CD4-positive, alpha-beta T cell treated with Interleukin-4 for 4 hours (primary cell): ENCODE data around the gene PRM1.
"Not testable (repeated sequence)": the region's sequence is repeated elsewhere in the genome, so short reads cannot be mapped to it uniquely, and the experiment has no call there.

Experiments
- DNase-seq: peaks from one replicate; pipeline ENCODE4 v3.0.0-alpha.2; 2020

The PRM1 gene

GRCh38 chr16:11313493-11314308 lies 32.6 kb upstream of the PRM1 start:
- no peak for DNase-seq

DNA sequence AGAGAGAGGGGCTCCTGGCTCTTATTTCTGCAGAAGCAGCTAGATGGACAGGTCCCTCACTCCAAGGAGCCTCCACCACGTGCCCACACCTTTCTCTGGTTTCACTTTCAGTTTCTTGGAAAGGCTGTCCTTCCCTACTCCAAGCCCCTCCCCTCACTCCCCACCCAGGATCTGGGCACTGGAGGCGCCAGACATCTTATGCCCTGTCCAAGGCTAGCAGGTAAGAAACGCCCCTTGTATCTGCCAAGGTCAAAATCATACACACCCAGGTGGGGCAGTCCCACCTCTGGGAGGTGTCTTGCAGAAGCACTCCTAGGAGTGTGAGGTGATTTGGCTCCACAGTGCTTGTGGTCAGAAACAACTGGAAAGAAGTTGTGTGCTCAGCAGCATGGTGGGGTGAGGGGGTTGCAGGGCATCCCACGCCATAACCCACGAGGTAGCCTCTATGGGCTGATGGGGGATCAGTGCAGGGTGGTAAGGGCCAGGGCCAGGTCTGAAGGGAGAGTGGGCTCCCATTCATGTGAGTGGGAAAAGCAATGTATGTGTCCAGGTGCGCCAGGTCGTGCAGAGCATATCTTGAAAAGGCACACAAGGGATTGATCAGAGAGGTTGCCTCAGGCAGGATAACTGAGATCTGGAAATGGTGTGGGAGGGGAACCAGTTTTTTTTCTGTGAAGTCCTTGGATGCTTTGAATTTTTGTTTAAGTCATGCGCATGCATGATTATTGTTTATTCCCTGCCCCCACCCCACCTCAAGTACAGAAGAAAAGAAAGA lies 31.8 kb upstream of the PRM1 start:
- DNase-seq: peak; percentile 20

- DNase-seq: peak; percentile 61
Observed at GRCh38 chr16:11310997-11311561, 29.9 kb upstream of the PRM1 start.

GRCh38 chr16:11310634-11310977 lies 29.5 kb upstream of the PRM1 start:
- no peak for DNase-seq

- no peak for DNase-seq
Observed at GRCh38 chr16:11309895-11310633, 28.9 kb upstream of the PRM1 start.

DNA sequence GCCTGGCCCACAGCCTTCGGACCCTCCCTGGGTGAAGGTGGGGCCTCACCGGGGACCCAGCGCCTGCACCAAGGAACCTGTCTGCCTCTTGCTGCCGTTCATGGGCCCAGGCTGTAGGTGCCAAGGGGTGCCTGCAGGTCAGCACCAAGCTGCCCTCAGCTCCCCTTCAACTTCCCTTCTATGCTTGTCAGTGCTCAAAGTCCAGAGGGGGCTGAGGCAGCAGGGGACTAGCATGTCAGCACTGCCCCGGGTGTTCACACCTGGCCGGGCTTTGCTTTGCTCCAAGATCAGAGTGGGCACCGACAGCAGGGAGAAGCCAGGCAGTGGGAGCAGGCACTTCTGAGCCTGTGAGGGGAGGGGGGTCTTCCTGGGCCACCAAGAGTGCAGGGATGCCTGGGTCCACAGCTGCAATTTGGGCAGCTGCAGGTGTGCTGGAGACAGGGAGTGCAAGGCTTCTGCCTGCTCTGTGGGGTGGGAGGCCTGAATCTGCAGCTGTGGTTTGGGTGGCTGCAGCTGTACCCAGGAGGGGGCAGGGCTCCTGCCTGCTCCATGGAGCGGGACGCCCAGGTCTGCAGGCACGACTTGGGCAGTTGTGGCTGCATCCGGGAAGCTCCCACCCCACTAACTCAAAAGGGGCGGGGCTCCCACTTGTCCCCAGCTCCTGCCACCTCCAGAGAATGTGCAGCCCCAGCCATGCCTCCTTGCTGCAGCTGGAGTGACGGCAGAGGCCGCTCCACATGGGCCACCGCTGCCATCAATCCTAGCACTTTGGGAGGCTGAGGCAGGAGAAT lies 27.6 kb upstream of the PRM1 start:
- DNase-seq: no peak

- DNase-seq: no peak
Observed at GRCh38 chr16:11307639-11308492, 26.7 kb upstream of the PRM1 start.

- no peak for DNase-seq
Observed at GRCh38 chr16:11306997-11307638, 26.0 kb upstream of the PRM1 start.

DNA sequence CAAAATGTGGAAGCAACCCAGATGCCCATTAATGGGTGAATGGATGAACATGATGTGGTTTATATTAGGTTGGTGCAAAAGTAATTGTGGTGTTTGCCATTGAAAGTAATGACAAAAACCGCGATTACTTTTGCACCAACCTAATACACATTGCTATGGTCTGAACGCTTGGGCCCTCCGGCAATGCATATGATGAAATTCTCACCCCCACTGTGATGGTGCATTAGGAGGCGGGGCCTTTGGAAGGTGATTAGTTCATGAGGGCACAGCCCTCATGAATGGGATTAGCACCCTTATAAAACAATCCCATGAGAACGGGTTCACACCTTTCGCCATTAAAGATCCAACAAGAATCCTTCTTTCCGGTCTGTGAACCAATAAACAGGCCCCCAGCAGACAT lies 25.3 kb upstream of the PRM1 start:
- DNase-seq: no peak

GRCh38 chr16:11303405-11304138 lies 22.4 kb upstream of the PRM1 start:
- no peak for DNase-seq

DNA sequence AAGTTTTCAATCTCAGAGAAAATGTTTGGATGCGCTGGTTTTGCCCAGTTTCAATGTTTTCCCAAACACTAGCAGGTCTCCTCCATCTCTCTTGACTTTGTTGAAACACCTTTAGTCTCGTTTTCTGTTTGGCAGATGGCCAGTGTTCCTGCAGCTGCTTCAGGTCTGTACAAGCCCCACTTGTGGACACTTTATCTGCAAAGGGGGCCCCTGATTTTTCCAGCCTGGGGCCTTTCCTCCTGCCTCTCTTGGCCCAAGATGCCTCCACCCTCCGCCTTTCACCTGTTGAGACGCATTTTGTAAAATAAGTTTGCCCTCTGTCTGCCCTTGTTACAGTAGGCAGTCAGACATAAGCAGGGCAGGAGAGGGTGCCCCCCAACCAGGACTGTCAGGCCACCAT lies 21.8 kb upstream of the PRM1 start:
- DNase-seq: no peak

DNA sequence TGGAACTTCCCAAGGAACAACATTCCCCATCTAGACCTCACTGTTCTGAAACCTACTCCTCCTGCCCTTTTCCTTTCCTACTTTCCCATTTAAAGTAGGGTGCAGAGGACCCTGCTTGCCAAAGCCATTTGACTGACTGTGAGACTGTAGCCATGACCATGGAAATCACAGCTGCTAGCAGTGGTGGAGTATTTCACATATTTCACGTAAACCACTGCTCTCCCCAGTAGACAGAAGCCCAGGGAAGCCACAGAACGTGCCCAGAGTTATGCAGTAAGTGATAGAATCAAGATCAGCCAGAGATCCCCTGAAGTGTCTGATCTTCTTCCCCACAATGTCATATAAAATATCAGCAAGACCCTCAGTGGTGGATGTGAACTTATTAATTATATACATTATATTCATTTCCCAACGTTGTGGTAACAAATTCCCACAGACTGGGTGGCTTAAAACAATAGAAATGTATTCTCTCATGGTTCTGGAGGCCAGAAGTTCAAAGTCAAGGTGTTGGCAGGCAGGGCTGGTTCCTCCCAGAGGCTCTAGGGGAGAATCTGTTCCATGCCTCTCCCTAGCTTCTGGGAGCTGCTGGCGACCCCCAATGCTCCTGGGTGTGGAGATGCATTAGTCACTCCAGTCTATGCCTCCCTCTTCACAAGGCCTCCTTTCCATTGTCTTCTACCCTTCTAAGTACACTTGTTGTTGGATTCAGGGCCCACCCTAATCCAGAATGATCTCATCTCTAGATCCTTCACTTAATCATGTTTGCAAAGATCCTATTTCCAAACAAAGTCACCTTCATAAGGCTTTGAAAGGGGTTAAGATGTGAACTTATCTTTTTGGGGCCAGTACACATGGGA lies 20.7 kb upstream of the PRM1 start:
- DNase-seq: no peak

DNA sequence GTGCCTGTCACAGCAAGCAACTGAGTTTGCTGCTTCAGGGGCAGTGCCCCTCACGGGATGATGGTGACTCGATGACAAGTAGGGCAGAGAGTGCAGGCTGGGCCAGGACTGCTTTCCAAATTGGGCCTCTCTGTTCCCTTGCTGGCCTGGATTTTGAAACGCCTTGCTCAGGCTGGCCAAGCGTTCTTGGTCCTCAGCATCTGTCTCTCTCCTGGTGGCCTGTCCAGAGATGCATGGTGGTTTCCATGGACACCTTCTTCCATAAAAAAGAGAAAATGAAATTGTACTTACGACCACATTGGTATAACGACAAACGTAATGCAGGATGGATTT lies 19.4 kb upstream of the PRM1 start:
- no peak for DNase-seq

DNA sequence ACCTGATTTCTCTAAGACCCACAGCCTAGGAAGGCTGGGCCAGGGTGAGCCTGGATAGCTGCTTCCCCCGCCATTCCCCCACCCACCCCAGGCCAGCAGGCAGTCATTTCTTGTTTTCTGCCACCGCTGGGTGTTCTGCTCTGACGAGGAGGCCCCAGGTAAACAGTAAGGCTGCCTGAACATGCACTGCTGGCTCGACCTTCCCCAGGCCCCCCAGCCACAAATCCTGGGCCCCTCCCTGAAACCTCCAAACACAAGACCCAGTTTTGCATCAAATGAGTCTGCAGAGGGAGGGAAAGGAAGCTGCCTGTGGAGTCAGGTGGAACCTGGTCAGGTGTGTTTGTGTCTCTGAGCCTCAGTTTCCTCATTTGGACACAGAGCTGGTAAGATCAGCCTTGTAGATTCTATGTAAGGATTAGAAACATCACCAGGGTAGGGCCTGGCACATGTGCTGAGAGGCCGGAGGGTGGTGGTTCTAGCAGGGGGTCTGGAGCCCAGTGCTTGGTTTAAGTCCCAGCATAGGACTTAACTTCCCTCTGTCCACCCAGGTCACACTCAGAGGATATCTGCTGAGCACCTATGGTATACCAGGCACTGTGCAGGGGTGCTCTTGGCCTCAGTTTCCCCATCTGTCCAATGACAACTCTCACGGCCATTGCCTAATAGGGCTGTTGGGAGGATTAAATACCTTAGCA lies 18.9 kb upstream of the PRM1 start:
- no peak for DNase-seq

- not testable (repeated sequence) for DNase-seq
Observed at GRCh38 chr16:11298950-11299547, 17.9 kb upstream of the PRM1 start.

DNA sequence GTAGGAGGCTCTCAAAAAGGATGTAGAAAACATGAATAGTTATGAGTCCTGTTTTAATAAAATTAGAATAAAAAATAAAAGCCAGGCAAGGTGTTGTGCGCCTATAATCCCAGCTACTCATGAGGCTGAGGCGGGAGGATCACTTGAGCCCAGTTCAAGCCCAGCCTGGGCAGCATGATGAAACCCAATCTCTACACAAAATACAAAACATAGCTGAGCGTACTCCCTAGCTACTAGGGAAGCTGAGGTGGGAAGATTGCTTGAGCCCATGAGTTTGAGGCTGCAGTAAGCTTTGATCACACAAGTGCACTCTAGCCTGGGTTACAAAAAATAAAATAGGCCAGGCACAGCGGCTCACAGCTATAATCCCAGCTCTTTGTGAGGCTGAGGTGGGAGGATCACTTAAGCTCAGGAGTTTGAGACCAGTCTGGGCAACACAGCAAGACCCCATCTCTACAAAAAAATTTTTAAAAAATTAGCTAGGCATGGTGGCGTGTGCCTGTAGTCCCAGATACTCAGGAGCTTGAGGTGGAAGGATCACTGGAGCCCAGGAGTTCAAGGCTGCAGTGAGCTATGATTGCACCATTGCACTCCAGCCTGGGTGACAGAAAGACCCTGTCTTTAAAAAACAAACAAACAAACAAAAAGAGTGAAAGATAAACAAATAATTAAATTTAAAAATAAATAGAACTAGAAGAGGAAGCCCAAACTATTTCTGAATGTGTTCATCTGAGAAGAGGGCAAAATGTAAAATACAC lies 17.2 kb upstream of the PRM1 start:
- no peak for DNase-seq

- DNase-seq: peak; percentile 66
Observed at GRCh38 chr16:11297492-11298142, 16.5 kb upstream of the PRM1 start.
